Thoracic aorta (tissue), 2 donors: ENCODE data around the gene SPINK13. TPM values are rescaled to one million over a fixed set of nuclear protein-coding genes. Genes with fewer than 3 reads are reported as not detected.

Experiments used
- ATAC-seq: fragments of 150-250 bp; one replicate; pipeline ENCODE4 v1.8.0; 2017; ENCODE audit warnings: low read depth; ENCODE audit not compliant: insufficient number of reproducible peaks, low FRiP score
- DNase-seq: peaks from one replicate; pipeline ENCODE4 v3.0.0-alpha.2; 2020; ENCODE audit warnings: low spot score
- H3K27ac ChIP-seq, 2 donors: fragments of 200-600 bp; sonication (generic); 1 replicate in 1 of 2; 2 replicates in 1 of 2; pipeline ENCODE4 v1.5.1; 2016; ENCODE audit warnings: mild to moderate bottlenecking in 2 of 2, moderate library complexity in 2 of 2
- H3K27me3 ChIP-seq: fragments of 200-600 bp; sonication (generic); replicated peaks from 2 replicates; pipeline ENCODE4 v1.6.0; 2016; ENCODE audit warnings: mild to moderate bottlenecking; ENCODE audit not compliant: insufficient read depth
- H3K36me3 ChIP-seq: fragments of 200-600 bp; sonication (generic); one replicate; pipeline ENCODE4 v1.5.1; 2016
- H3K4me1 ChIP-seq, 2 donors: fragments of 200-600 bp; sonication (generic); 1 replicate in 1 of 2; 2 replicates in 1 of 2; pipeline versions ENCODE4 v1.5.1 to v1.6.0; 2016; ENCODE audit warnings: low read depth in 2 of 2, mild to moderate bottlenecking in 1 of 2; ENCODE audit not compliant: control insufficient read depth in 1 of 2
- H3K4me3 ChIP-seq: fragments of 200-600 bp; sonication (generic); 2 replicates; pipeline ENCODE4 v1.5.1; 2016; ENCODE audit warnings: mild to moderate bottlenecking
- H3K9me3 ChIP-seq: fragments of 200-600 bp; sonication (generic); 2 replicates; pipeline ENCODE4 v1.5.1; 2016
- CTCF ChIP-seq: fragments of 200-600 bp; sonication (generic); IDR thresholded peaks from one replicate; pipeline ENCODE4 v1.5.1; 2019; ENCODE audit warnings: antibody characterized with exemption
- total RNA-seq, 2 donors: library from RNA; depleted of rRNA; stranded (reverse); fragments of >200 nt; gene quantifications; one replicate each; pipeline versions ENCODE4 v1.1.0 to v1.2.3, GENCODE V29; 2016

SPINK13 gene
- total RNA-seq, 2 donors from 2014 or later: not detected

GRCh38 chr5:148230240-148230639 is 38.4 kb upstream of the SPINK13 start:
- no peak overlapping the region for H3K4me3 ChIP-seq
- ATAC-seq: no peak
- no peaks in the 10 kb centered on the region for H3K27me3 ChIP-seq
- H3K9me3 ChIP-seq: no peaks in the 10 kb centered on the region
- TF ChIP-seq CTCF: no peak
- H3K36me3 ChIP-seq: no peaks in the 10 kb centered on the region
- no peaks in the 10 kb centered on the region for H3K4me1 ChIP-seq
- H3K27ac ChIP-seq: no peak overlapping the region
- DNase-seq: no peak

GRCh38 chr5:148237785-148238417 is 30.7 kb upstream of the SPINK13 start:
- Histone ChIP-seq H3K27ac (no peak overlapping the region), H3K4me3 (no peak overlapping the region), H3K9me3 (no peaks in the 10 kb centered on the region), H3K4me1 (no peaks in the 10 kb centered on the region), H3K36me3 (no peaks in the 10 kb centered on the region), H3K27me3 (no peaks in the 10 kb centered on the region)
- no peak for TF ChIP-seq CTCF
- ATAC-seq: no peak
- DNase-seq: no peak

- no peak within 1 kb of the TSS for H3K27ac ChIP-seq
- no peak for TF ChIP-seq CTCF
- H3K36me3 ChIP-seq: no peaks in the 10 kb centered on the region
- no peak for DNase-seq
- H3K4me3 ChIP-seq: no peak within 1 kb of the TSS
- no peak for ATAC-seq
- no peaks in the 10 kb centered on the region for H3K27me3 ChIP-seq
- H3K4me1 ChIP-seq: no peaks in the 10 kb centered on the region
- H3K9me3 ChIP-seq: no peaks in the 10 kb centered on the region
These were observed 30.2 kb upstream of the SPINK13 start, which contains the start of gene MARCOL for GRCh38 chr5:148238418-148238794. Gene MARCOL, plus strand, starts transcription at chr5:148238525. Its CDS starts 73 bp downstream, at chr5:148238598.

- Histone ChIP-seq H3K4me1 (no peaks in the 10 kb centered on the region), H3K36me3 (no peaks in the 10 kb centered on the region), H3K27me3 (no peaks in the 10 kb centered on the region), H3K9me3 (no peaks in the 10 kb centered on the region), H3K4me3 (no peak overlapping the region), H3K27ac (no peak overlapping the region)
- ATAC-seq (no peak), DNase-seq (no peak)
- TF ChIP-seq CTCF: no peak
These were observed 19.7 kb upstream of the SPINK13 start for GRCh38 chr5:148248894-148249293.

- no peaks in the 10 kb centered on the region for H3K4me1 ChIP-seq
- H3K27ac ChIP-seq: no peak overlapping the region
- no peak overlapping the region for H3K4me3 ChIP-seq
- ATAC-seq (no peak), DNase-seq (no peak)
- H3K27me3 ChIP-seq: no peaks in the 10 kb centered on the region
- H3K9me3 ChIP-seq: peaks cover 14% of the 10 kb centered on the region
- H3K36me3 ChIP-seq: no peaks in the 10 kb centered on the region
- no peak for TF ChIP-seq CTCF
These were observed 13.1 kb upstream of the SPINK13 start for GRCh38 chr5:148255456-148255855.
